GM19372 (cell line): Measurements from ENCODE around the gene FIBP.

ENCODE experiments used
- ATAC-seq: cut with Tn5 transposase; IDR thresholded peaks from one replicate; pipeline ENCODE4 v1.9.1; 2021; ENCODE audit warnings: mild to moderate bottlenecking, low read depth, moderate library complexity; ENCODE audit not compliant: unreplicated experiment

The FIBP gene

DNA sequence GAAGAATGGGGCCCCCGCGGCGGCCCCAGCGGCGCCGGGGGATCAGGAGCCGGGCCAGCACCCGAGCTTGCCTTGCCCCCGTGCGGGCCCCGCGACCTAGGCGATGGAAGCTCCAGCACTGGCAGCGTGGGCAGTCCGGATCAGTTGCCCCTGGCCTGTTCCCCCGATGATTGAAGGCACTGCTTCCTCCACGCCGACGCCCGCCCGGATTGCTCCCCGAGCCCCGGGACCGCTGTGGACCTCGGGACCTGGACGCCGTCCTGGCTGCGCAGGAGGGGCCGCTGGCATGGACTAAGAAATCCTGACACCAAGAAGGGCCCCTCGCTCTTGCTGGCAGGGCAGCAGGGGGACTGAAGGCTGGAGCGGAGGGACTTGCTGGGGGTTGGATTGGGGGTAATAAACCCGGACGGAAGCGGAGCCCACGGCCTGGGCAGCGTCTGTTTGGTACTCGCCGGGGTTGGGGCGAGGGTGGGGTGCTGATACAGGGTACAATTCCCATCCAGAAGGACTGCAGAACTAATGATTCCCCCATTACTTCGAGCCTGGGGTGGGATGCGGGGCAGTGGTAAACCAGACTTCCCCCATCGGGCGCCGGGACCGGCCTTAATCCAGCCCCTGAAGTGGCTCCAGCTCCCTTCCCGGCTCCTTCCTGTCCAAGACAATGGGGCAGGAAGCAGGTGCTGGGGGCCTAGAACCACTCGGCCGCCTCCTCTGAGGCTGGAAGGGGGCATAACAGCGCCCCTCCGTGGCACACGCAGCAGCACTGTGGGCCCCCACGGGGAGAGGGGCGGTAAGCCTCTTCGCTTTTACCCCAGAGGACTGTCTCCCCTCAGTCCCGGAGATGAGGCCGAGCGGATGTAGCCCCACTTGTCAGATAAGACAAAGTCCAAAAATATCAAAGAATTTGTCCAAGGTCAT, 3.2 kb upstream of the FIBP start:
- ATAC-seq, result no peak

DNA sequence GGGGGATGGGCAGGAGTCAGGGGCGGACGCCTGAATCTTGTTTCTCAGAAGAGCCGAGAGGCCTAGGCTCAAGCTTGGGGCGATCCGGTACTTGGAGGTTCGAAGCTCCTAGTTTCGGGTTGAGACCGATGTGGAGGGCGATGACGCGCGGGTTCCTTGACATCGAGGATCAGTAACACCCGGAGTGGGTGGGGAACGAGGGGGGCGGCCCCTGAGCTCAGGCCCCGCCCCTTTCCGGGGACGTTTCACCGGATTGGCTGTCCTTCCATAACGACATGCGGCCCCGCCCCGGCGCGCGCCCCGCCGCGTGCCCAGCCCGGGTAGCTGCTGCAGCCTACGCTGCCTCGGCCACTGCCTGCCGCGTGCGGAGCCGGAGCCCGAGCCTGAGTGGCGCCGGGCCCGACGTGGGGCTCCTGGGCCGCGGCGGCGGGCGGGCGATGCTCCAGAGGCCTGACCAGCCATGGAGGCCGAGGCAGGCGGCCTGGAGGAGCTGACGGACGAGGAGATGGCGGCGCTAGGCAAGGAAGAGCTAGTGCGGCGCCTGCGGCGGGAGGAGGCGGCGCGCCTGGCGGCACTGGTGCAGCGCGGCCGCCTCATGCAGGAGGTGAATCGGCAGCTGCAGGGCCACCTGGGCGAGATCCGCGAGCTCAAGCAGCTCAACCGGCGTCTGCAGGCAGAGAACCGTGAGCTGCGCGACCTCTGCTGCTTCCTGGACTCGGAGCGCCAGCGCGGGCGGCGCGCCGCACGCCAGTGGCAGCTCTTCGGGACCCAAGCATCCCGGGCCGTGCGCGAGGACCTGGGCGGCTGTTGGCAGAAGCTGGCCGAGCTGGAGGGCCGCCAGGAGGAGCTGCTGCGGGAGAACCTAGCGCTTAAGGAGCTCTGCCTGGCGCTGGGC, 2.3 kb upstream of the FIBP start, which contains the start of gene CCDC85B:
Gene CCDC85B (plus strand): TSS at position 350 of the 895 bp plus-strand sequence. CDS start 111 bp downstream, at position 461.
- ATAC-seq, result peak; percentile 48

DNA sequence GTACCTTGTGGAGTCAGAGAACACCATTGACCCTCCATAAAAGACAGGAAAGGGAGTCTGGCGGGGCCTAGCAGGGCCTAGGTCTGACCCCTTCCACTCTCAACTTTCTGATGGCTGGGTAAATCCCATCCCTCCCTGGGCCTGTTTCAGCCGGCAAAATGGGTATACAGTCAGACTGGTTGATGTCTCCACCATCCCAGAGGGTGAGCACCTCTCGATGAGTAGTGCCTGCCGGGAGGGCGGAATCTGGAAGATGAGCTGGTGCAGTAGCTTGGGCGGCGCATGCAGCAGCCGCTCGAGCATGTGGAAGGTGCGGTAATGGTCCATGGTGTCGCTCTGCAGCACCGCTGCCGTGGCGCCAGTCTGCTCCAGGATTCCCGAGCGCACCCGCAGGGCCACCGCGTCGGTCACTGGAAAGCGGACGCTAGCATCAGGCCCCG, 528 bp downstream of the FIBP start:
- no peak for ATAC-seq

DNA sequence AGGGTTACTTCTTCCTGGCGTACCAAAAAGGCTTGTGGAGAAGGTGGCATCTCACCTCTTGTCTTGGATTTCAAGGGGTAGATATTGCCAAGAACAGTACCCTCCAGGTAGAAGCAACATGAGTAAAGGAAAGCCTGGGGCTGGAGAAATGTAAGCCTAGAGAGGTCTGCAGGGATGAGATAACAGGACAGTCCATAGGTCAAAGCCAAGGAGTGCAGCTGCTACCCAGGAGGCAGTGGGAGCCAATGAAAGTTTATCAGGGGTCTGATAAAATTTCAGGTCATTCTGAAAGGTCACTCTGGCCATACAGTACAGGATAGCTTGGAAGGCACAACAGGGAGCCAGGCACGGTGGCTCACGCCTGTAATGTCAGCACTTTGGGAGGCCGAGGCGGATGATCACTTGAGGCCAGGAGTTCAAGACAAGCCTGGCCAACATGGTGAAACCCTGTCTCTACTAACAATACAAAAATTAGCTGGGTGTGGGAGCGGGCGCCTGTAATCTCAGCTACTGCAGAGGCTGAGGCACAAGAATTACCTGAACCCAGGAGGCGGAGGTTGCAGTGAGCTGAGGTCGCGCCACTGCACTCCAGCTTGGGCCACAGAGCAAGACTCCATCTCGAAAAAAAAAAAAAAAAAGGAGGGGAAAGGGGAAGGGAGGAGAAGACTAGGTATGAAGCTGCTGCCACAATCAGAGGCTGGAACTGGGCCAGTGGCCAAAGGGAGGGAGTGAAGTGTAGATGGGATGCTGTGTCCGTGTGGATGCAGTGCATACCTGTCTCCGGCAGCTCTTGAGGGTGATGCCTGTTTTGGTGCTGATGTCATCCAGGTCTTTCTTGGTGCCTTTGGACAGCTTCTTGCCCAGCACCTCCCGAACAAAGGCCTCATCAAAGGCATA, 1.2 kb downstream of the FIBP start:
- no peak for ATAC-seq

DNA sequence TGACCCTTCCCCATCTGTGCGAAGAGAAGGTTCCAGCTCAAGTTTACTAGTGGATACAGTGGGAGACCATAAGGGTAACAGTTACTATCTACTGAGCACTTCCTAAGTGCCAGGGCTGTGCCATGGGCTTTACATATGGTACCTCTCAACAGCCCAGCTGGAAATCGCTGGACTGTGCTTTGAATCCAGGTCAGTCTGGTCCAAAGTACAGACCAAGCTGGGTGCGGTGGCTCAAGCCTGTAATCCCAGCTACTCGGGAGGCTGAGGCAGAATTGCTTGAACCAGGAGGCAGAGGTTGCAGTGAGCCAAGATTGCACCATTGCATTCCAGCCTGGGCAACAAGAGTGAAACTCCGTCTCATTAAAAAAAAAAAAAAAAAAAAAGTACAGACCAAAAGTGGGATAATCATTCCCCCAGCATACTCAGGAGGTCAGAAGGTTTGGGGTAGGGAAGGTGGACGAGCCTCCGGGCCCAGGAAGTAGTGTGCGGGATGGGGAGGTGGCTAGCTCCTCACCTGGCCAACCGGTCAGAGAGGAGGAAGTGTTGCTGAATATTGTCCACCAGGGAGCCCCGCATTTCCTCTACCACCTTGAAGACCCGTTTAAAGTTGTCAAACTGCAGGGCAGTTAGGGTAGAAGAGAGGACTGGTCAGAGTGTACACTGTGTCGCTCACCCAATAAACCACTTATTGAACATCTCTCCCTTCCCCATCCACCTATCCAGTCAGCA, 2.3 kb downstream of the FIBP start:
- no peak for ATAC-seq

DNA sequence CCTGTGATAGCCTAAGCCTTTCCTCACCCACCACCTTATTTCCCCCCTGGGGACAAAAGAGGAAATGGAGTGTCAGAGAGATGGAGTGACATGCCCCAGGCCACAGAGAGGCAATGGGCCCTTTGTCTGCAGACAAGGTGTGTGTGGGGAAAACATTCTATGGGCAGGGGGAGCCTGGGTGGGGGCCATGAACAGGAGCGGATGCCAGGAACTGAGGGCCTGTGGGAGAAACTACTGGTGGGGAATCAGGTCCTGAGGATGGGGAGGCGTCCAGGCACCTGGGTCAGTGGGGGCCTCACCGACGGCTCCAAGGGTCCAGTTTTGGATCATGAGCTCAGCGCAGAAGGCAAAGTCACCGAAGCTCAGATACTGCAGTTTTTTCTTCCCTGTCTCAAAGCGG, 3.0 kb downstream of the FIBP start:
- ATAC-seq, result no peak

DNA sequence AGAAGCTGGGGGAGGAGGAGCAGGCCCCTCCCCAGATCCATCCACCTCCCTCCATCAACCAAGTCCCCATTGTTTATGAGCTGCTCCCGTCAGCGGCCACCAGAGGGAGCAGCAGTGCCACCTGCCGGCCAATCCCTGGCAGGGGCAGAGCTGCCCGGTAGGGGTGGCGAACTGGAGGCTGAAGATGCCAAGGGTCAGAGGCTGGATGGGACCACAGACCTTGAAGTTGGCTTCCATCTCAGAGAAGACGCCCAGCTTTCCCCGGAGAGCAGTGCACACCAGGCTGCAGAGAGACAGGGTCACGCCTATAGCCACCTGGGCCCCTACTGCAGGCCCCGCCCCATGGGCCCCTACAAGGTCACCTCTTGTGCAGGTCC, 3.6 kb downstream of the FIBP start:
- ATAC-seq, result no peak

DNA sequence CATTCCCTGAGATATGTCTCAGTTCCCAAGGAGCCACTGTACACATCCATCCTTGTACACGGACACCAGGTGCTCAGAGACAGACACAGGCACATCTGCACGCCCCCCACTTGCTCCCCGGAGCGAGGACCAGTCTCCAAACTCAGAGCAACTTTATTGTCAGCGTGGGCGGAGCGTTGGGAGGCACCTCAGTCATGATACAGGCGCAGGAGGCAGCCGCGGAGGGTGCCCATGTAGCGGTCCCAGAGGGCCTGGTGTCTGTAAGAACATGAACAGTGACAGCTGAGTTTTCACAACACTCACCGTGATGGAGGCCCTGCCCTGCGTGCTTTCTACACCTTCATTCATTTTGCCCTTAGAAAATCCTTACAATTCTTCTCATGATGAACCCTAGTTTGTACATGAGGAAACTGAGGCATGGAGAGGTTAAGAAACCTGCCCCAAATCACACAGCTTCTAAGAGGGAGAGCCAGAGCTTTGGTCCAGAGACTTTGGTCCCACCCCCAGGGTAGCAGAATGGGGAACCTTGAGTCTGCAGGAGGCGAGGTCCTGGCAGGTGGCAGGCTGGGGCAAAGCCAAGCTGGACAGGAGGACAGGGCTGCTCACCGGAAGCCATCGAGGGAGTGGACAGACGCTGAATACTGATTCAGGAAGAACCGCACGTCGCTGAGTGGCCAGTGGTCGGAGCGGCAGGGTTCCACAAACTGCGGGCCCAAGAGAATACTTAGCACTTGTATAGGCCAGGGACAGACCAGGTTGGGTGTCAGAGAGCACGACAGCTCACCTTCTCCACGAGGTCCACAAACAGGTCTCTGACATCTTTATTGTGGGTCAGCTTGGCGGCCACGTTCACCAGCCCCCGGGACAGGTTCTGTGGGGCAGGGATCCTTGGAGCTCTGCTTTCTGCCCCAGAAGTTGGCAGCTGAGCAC, 4.2 kb downstream of the FIBP start:
- no peak for ATAC-seq

DNA sequence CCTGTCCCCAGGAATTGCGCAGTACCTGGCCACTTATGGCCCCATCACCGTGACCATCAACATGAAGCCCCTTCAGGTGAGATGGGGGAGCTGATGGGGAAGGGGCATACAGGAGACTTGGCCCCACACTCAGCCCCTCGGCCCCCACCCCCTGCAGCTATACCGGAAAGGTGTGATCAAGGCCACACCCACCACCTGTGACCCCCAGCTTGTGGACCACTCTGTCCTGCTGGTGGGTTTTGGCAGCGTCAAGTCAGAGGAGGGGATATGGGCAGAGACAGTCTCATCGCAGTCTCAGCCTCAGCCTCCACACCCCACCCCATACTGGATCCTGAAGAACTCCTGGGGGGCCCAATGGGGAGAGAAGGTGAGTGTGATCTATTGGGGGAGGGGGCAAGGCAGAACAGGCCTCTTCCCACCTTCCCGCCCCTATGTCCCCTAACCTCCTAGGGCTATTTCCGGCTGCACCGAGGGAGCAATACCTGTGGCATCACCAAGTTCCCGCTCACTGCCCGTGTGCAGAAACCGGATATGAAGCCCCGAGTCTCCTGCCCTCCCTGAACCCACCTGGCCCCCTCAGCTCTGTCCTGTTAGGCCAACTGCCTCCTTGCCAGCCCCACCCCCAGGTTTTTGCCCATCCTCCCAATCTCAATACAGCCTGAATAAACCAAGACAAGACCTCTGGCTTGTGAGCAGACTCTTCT, 5.1 kb downstream of the FIBP start:
- ATAC-seq, result no peak

DNA sequence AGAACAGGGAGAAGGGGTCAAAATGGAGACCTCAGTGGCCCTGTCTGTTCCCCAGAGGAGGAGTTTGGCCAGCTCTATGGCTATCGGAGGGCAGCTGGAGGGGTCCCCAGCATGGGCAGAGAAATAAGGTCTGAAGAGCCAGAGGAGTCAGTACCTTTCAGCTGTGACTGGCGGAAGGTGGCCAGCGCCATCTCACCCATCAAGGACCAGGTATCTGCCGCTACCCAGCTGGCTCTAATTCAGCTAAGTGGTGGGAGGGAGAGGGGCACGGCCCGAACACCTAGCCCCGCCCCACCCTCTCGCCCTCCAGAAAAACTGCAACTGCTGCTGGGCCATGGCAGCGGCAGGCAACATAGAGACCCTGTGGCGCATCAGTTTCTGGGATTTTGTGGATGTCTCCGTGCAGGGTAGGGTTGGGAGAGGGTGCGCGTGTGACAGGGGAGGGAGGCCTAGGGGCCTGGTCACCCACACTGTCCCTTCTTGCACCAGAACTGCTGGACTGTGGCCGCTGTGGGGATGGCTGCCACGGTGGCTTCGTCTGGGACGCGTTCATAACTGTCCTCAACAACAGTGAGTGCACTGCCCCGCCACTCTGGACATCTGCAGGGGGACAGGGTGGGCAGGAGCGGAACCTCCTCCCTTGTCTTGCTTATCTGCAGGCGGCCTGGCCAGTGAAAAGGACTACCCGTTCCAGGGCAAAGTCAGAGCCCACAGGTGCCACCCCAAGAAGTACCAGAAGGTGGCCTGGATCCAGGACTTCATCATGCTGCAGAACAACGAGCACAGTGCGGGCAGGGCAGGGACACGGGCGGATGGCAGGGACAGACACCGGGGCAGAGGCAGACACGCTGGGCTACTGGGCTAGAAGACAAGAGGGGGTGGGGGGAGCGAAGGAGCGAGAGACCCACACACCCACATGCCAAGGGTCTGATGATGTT, 5.9 kb downstream of the FIBP start:
- ATAC-seq, result no peak

DNA sequence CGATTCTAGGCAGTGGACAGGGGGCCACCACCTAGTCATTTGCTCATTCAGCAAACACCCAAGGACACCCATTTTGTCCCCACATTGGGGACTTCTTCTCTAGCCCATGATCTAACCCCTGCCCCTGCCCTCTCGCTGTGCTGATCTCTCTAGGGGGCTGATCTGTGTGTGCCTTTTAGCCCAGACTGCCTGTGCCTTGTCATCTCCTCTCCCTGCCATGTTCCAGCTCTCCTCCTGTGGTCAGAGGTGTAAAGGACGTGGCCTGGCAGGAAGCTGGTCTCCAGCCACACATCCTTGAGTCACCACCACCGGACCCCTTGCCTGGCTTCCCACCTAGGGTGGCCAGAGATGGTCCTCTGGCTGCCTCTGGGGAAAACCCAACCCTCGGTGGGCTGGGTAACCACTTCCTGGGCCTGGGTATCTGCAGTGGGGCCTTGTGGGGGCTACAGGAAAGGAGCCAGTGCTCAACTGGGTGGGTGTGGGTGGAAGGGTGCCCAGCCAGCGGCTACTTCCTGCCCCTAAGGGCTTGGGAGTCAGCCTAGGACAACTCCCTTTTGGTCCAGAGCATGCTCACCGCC, 7.3 kb downstream of the FIBP start:
- ATAC-seq, result no peak

DNA sequence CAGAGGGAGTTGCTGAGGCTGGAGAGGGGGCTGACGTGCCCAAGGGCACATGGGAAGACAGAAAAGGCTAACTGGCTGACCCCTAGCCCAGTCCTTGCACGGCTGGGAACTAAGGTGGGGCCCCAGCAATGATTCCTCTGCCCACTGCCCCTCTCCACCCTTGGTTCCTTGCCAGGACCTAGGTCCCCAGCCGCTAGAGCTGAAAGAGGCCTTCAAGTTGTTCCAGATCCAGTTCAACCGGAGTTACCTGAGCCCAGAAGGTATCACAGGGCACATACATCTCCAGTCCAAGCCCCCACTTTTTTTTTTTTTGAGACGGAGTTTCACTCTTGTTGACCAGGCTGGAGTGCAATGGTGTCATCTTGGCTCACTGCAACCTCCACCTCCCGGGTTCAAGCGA, 8.2 kb downstream of the FIBP start:
- ATAC-seq, result no peak

DNA sequence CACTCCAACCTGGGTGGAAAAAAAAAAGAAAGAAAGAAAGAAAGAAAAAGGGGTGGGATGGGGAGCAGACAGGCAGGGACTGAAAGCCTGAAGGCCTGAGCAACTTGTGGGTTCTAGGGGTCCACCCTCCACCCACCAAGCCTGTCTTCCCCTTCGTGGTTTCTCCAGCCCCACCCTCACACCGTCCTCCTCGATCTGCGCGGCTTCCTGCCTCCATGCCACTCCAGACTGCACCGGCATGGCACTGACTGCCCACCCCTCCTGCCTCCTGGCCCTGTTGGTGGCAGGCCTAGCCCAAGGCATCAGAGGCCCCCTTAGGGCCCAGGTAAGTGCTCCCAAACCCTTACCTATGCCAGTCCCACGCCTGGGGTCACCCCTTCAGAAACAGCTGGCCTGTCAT, 8.7 kb downstream of the FIBP start, which contains the start of gene CTSW:
Gene CTSW (plus strand): TSS at position 221 of the 400 bp plus-strand sequence. CDS start 18 bp downstream, at position 239.
- no peak for ATAC-seq

DNA sequence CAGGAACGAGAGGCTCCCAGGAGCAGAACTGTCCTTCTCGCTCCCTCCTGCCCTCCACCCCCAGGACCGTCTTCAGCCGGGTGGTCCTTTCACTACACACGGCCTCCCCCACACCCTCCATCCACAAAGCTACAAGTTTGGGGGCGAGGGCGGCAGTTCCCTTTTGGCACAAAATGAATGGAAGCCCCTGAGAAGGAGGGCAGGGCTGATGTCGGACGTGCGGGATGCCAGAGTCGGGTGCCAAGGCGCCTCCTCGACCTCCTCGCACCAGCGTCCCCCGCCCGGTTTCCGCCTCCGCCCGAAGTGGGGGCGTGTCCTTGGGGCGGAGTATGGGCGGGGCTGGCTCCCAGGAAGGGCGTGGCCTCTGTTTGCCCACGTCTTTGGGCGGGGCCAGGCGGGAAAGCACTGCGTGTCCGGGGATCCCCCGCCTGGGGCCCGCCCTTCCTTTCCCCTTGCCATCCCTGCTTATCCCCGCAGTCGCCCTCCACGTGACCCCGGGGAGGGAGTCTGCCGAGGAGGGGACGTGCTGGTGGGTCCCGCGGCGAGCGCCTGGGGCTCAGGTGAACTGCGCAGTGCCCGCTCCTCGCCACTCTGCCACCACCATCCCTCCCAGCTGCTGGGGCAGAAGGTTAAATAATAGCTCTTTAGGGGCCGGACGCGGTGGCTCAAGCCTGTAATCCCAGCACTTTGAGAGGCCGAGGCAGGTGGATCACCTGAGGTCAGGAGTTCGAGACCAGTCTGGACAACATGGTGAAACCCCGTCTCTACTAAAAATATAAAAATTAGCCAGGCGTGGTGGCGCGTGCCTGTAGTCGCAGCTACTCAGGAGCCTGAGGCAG, 14.7 kb downstream of the FIBP start:
- peak; percentile 85 for ATAC-seq

DNA sequence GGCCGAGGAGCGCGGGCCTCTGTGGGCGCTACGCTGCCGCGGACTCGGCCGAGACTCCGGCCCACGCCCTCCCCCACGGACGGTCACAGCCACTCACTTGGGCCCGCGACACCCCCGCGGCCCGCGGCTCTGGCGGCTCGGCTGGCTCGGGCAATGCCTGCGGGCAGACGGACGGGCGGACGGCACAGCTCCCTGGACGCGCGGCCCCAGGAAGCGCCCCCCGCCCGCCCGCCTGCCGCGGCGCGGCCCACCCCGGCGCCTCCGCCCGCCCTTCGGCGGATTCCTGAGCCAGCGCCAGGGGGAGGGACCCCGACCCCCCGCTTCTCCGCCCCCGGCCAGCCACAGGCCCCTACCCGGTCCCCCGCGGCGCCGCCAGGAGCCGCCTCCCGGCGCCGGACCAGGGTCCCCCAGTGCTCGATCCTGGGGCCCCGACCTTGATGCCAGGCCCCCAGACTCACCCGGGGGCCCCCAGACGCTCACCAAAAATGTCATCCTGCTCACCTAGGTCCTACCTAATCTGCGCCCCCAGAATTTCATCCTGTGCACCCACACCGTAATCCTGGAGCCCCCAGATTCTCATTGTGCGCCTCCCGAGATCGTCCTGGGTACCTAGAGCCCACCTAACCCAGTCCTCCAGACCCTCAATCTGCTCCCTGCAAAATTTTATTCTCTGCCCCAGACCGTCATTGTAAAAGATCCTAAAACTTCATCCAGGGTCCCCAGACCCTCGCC, 15.5 kb downstream of the FIBP start, which contains the start of gene EFEMP2:
Gene EFEMP2 (minus strand): TSS at position 215 of the 732 bp plus-strand sequence. CDS start 446 bp downstream, outside the sequence.
- no peak for ATAC-seq
